NCI-H1417 (cell line): ENCODE results near the gene ATG14.
A peak's percentile ranks its signal among the peaks of the same experiment; 100 is the strongest.
"Not testable (repeated sequence)": the region's sequence is repeated elsewhere in the genome, so short reads cannot be mapped to it uniquely, and the experiment has no call there.

ENCODE experiments used
- DNase-seq, 3 experiments: peaks; one replicate each; lab custom pipeline; 2025; lab: John Stamatoyannopoulos, UW

The ATG14 gene

GRCh38 chr14:55433880-55434804 is 22.5 kb upstream of the ATG14 start:
- no peak for DNase-seq

GRCh38 chr14:55432628-55433027 is 21.0 kb upstream of the ATG14 start:
- DNase-seq, result no peak

- DNase-seq, result peak; percentile 51 to 86 (median 61)
Observed at GRCh38 chr14:55430024-55430690, 18.5 kb upstream of the ATG14 start.

GRCh38 chr14:55427439-55427838 is 15.8 kb upstream of the ATG14 start:
- DNase-seq, result no peak

GRCh38 chr14:55426891-55427290 is 15.3 kb upstream of the ATG14 start:
- no peak for DNase-seq

- no peak for DNase-seq
Observed at GRCh38 chr14:55425091-55425490, 13.5 kb upstream of the ATG14 start.

- DNase-seq, result no peak
Observed at GRCh38 chr14:55423969-55424368, 12.3 kb upstream of the ATG14 start.

GRCh38 chr14:55422338-55422737 is 10.7 kb upstream of the ATG14 start:
- not testable (repeated sequence) for DNase-seq

GRCh38 chr14:55419663-55420062 is 8.0 kb upstream of the ATG14 start:
- no peak for DNase-seq

- no peak for DNase-seq
Observed at GRCh38 chr14:55418411-55418810, 6.8 kb upstream of the ATG14 start.

GRCh38 chr14:55417955-55418354 is 6.3 kb upstream of the ATG14 start:
- DNase-seq, result no peak

GRCh38 chr14:55416866-55417265 is 5.2 kb upstream of the ATG14 start:
- DNase-seq, result peak in 1 of 3 experiments; percentile 39

GRCh38 chr14:55414551-55414950 is 2.9 kb upstream of the ATG14 start:
- no peak for DNase-seq

GRCh38 chr14:55412676-55413075 is 1.0 kb upstream of the ATG14 start:
- DNase-seq, result no peak

GRCh38 chr14:55410876-55411275 is 754 bp downstream of the ATG14 start:
- DNase-seq, result no peak

GRCh38 chr14:55404173-55404854 is 7.3 kb downstream of the ATG14 start:
- no peak for DNase-seq

GRCh38 chr14:55401751-55402150 is 9.9 kb downstream of the ATG14 start:
- no peak for DNase-seq

GRCh38 chr14:55399852-55400251 is 11.8 kb downstream of the ATG14 start:
- DNase-seq, result no peak

GRCh38 chr14:55399183-55399582 is 12.4 kb downstream of the ATG14 start:
- no peak for DNase-seq

GRCh38 chr14:55398679-55399078 is 13.0 kb downstream of the ATG14 start:
- DNase-seq, result no peak

- DNase-seq, result no peak
Observed at GRCh38 chr14:55389330-55389729, 22.3 kb downstream of the ATG14 start.

- no peak for DNase-seq
Observed at GRCh38 chr14:55388160-55388559, 23.5 kb downstream of the ATG14 start.

- DNase-seq, result no peak
Observed at GRCh38 chr14:55387121-55387520, 24.5 kb downstream of the ATG14 start.
